Ovary (tissue), 3 donors: Measurements from ENCODE around the gene ERMARD.

ENCODE experiments used
- CTCF ChIP-seq, 3 donors: fragments of 450-650 bp in 2 of 3; fragments of 200-600 bp in 1 of 3; IDR thresholded peaks; one replicate each; pipeline versions ENCODE4 v1.5.1 to v1.8.0; 2016 to 2022; ENCODE audit warnings: antibody characterized with exemption in 3 of 3, mild to moderate bottlenecking in 1 of 3
- EP300 ChIP-seq: sonication (generic); formaldehyde crosslinking; IDR thresholded peaks from one replicate; pipeline ENCODE4 v1.6.1; 2017; ENCODE audit warnings: antibody characterized with exemption
- POLR2A ChIP-seq: fragments of 450-650 bp; IDR thresholded peaks from one replicate; pipeline ENCODE4 v1.6.1; 2017; ENCODE audit warnings: antibody characterized with exemption, mild to moderate bottlenecking, moderate library complexity
- donor health status: DM: no; HTN: no; CAD: no.

DNA sequence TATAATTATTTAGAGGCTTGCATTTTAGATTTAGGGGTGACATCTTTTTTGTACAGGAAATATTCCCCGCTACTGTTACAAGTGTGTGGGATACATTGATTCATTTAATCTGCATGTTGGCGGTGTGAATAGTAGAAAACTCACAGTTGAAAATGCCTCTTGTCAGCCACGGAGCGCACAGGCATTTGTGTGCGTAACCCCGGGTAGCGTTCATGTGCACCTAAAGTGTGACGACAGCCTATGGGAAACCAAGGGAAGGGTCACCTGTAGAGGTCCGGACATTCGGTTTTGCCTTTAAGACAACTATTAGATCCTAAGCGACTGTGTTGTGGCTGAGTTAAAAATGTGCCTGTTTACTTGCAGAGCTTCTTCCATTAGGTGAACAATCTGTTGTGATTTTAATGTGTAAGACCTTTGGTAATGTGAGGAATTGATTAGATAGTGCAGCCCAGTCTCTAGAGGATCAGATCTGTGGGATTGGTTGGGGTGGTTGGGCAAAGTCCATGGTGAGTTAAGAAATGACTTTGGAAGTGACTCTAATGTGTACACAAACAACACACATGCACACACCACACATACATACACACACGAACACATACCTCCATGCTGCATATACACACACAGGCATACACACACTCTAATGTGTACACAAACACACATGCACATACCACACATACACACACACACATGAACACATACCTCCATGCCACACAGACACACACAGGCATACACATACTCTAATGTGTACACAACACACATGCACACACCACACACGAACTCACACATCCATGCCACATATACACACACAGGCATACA, 15.7 kb downstream of the ERMARD start:
- TF ChIP-seq CTCF (IDR thresholded peaks at IDR 0.05): no peak
- TF ChIP-seq EP300: no peak
- no peak for TF ChIP-seq POLR2A
